Heart left ventricle (tissue), 13 donors: ENCODE data around the gene LRP1B.

Source experiments
- CTCF ChIP-seq, 12 donors: fragments of 200-600 bp; sonication (generic) in 4 of 12; IDR thresholded peaks; one replicate each; pipeline versions ENCODE4 v1.5.0 to v1.8.0; 2018 to 2022; ENCODE audit warnings: antibody characterized with exemption in 12 of 12, mild to moderate bottlenecking in 5 of 12
- POLR2A ChIP-seq, 2 donors: fragments of 450-650 bp; IDR thresholded peaks; one replicate each; pipeline ENCODE4 v1.6.1; 2017; ENCODE audit warnings: antibody characterized with exemption in 2 of 2, mild to moderate bottlenecking in 2 of 2, moderate library complexity in 2 of 2
- donor health status: ischemic (EF 13 %, LVEDD 7.1; RV severe dilation, severe dysfunction).
- donor health status: DM: no; HTN: yes; CAD: no.
- donor health status: DM: no; HTN: no; CAD: no.
- donor health status: ischemic (EF 25% LVEDD 6.9; RV normal size, moderate dysfunction).
- donor health status: ischemic (EF 25% LVEDD 5.7; RV mildly dilated, moderate dysfunction).
- donor health status: ischemic (EF 35%, LVEDD 5.7; RV mildly dilated, moderate dysfunction).
- donor health status: nonischemic (EF 11% LVEDD 7.7; RV severe dilation, severe dysfunction).
- donor health status: DM: yes; HTN: yes; CAD: no.
- donor health status: PGD.
- donor health status: ischemic (EF 29% LVEDD 5.4; RV normal size, mild dysfunction).
- donor health status: nonischemic (EF 23%, LVEDD 6.1; RV moderate dilation, normal function).

GRCh38 chr2:141392517-141393213, 738.2 kb downstream of the LRP1B start:
- TF ChIP-seq CTCF (IDR thresholded peaks at IDR 0.05): no peak
- TF ChIP-seq POLR2A (IDR thresholded peaks at IDR 0.05): no peak
